ENCODE results near the gene GAPVD1.
"Not testable (repeated sequence)": the region's sequence is repeated elsewhere in the genome, so short reads cannot be mapped to it uniquely, and the experiment has no call there.

GAPVD1 gene

DNA sequence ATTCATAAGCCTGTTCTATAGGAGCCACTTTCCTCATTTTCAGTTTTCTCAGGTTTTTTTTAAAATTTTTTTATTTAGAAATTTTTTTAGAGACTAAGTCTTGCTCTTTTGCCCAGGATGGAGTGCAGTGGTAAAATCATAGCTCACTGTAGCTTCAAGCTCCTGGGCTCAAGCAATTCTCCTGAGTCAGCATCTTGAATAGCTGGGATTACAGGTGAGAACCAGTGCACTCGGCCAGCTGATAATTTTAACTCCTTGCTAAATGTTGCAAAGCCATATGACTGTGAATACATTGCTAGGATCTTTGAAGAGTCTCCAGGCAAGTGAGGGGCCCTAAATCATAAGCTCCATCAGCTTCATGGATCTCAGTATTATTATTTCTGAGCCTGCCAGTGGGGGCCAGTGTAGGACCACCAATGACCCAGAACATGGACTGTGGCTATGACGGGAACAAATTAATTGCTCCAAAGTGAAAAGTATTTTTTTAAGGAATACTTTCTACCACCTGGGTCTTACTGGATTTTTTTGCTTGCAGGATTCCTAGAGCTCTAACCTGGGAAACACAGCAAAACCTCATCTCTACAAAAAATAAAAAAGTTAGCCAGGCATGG is 5.7 kb upstream of the GAPVD1 start:
- no peak for DNase-seq (ENCODE audit: low spot score)

DNA sequence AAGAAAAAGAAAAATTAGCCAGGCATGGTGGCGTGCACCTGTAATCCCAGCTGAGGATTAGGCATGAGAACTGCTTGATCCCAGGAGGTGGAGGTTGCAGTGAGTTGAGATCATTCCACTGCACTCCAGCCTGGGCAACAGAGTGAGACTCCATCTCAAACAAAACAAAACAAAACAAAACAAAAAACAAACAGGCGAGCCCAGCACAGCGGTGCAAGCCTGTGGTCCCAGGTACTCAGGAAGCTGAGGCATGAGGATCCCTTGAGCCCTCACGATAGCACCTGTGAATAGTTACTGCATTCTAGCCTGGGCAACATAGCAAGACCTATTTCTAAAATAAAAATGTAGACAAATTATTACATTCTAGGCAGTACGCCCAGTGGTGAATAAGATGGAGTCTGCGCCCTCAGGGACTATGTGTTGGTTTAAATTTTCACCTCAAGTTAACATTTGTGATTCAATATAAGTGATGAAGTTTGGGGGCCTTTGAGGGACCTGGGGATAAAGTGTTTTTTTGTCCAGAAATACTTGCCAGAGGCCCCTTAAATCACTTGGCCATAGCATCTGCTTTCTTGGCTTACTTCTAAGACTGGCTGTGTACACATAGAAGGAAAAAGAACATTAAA is 3.4 kb upstream of the GAPVD1 start:
- no peak for DNase-seq (ENCODE audit: low spot score)

GRCh38 chr9:125258832-125259534 is 2.6 kb upstream of the GAPVD1 start:
- no peak for DNase-seq (ENCODE audit: low spot score)

DNA sequence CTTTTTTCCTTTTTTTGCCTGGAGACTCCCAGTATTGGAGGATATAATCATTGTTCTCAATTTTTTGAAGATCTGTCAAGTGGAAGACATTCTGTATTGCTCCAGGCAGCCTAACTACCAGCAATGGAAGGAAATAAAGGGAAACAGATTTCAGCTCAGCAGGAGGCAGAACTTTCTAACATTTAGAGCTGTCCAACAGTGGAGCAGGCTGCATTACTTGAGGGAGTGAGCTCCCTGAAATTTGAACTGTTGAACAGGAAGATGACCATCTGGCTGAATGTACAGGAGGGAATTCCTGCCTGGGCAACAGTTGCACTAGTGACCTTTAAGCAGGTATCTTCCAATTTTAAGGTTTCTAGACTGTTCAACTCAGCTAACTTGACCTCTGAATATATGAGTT is 1.1 kb upstream of the GAPVD1 start:
- no peak for DNase-seq (ENCODE audit: low spot score)

GRCh38 chr9:125262294-125262991 is 817 bp downstream of the GAPVD1 start:
- no peak for DNase-seq (ENCODE audit: low spot score)

DNA sequence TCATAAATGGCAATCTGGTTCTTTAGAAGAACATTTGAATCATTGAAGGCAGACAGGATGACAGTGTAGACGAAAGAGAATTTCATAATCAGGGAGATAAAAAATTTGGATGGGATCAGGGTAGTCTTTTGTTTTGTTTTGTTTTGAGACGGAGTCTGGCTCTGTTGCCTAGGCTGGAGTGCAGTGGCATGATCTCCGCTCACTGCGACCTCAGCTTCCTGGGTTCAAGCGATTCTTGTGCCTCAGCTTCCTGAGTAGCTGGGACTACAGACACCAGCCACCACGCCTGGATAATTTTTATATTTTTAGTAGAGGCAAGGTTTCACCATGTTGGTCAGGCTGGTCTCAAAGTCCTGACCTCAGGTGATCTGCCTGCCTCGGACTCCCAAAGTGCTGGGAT is 2.4 kb downstream of the GAPVD1 start:
- not testable (repeated sequence) for DNase-seq (ENCODE audit: low spot score)

DNA sequence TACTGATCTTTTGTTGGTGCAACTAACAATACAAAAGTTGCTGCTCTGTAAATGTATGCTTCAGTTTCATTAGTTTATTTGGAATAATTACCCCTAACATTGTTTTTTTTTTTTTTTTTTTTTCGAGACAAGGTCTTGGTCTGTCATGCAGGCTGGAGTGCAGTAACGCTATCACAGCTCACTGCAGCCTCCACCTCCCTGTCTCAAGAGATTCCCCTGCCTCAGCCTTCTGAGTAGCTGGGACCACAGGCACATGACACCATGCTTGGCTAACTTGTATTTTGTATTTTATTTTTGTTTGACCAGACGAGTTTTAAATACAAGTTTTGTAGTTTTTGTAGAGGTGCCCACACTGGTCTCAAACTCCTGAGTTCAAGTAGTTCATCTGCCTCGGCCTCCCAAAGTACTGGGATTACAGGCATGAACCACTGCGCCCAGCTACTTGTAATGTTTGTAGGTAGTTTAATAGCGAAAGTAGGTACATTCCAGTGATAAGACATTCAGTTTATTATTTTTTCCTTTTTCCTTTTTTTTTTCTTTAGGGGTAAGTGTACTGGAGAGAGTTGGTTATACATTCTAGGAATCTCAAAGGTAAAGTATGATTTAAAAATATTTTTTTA is 6.9 kb downstream of the GAPVD1 start:
- no peak for DNase-seq (ENCODE audit: low spot score)

- no peak for DNase-seq (ENCODE audit: low spot score)
These were observed 7.4 kb downstream of the GAPVD1 start for GRCh38 chr9:125269014-125269397.

GRCh38 chr9:125271081-125271480 is 9.5 kb downstream of the GAPVD1 start:
- DNase-seq (ENCODE audit: low spot score) = no peak

GRCh38 chr9:125272697-125273096 is 11.1 kb downstream of the GAPVD1 start:
- DNase-seq (ENCODE audit: low spot score) = no peak

DNA sequence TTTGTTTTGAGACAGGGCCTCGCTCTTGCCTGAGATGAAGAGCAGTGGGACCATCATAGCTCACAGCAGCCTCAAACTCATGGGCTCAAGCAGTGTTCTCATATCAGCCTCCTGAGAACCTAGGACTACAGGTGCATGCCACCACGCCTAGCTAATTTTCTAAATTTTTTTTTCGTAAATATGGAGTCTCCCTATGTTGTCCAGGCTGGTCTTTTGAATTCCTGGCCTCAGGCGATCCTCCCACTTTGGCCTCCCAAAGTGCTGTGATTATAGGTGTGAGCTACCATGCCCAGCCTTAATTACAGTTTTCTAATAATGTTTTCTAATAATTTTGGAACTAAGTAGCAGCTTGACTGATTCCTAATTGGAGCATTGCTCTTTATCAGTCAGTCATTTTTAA is 15.1 kb downstream of the GAPVD1 start:
- DNase-seq (ENCODE audit: low spot score) = no peak

- no peak for DNase-seq (ENCODE audit: low spot score)
These were observed 15.8 kb downstream of the GAPVD1 start for GRCh38 chr9:125277411-125277810.

- no peak for DNase-seq (ENCODE audit: low spot score)
These were observed 19.3 kb downstream of the GAPVD1 start for GRCh38 chr9:125280945-125281344.

DNA sequence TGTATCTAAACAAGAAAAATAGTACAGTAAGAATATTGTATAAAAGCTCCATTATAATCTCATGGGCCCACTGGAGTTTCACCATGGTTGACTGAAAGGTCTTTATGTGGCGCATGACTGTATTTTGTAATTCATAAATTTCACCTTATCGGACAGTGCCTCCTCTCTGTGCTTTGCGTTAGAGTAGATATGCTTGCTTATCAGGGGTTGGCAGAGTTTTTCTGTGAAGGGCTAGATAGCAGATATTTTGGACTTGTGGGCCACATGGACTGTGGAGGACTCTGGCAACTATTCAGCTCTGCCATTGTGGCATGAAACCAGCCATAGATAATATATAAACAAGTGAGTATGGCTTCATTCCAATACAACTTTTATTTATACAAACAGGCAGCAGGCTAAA is 23.2 kb downstream of the GAPVD1 start:
- DNase-seq (ENCODE audit: low spot score) = no peak

DNA sequence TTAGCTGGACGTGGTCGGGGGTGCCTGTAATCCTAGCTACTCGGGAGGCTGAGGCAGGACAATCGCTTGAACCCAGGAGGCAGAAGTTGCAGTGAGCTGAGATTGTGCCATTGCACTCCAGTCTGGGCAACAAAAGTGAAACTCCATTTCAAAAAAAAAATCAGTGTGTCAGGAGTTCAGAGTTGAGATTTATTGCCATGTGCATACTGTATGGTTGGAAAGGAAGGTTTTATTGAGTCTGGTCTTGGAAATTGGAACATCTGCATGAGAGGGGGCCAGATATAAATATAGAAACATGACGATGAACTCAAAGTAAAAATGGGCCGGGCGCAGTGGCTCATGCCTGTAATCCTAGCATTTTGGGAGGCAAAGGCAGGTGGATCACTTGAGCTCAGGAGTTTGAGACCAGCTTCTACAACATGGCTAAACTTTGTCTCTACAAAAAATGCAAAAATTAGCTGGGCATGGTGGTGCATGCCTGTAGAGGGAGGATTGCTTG is 25.4 kb downstream of the GAPVD1 start:
- DNase-seq (ENCODE audit: low spot score) = not testable (repeated sequence)

- DNase-seq (ENCODE audit: low spot score) = peak; percentile 11
These were observed 31.5 kb downstream of the GAPVD1 start for GRCh38 chr9:125293134-125293533.

DNA sequence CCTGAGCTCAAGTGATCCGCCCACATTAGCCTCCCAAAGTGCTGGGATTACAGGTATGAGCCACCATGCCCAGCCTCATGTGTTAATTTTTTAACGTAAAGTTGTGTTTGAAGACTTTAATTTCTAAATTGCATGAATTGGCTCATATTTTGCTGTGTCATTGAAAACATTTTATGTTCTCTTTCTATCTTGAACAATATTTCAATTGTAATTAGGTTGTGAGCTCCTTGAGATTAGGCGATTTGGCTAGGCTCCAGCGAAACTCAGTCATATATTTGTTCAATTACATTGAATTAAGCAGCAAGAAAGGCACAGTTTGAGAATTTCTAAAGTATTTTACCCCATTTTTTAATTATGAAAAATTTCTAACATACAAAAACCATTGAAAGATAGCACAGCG is 34.0 kb downstream of the GAPVD1 start:
- no peak for DNase-seq (ENCODE audit: low spot score)

- DNase-seq (ENCODE audit: low spot score) = no peak
These were observed 35.3 kb downstream of the GAPVD1 start for GRCh38 chr9:125296843-125297372.

- no peak for DNase-seq (ENCODE audit: low spot score)
These were observed 36.3 kb downstream of the GAPVD1 start for GRCh38 chr9:125297917-125298316.

DNA sequence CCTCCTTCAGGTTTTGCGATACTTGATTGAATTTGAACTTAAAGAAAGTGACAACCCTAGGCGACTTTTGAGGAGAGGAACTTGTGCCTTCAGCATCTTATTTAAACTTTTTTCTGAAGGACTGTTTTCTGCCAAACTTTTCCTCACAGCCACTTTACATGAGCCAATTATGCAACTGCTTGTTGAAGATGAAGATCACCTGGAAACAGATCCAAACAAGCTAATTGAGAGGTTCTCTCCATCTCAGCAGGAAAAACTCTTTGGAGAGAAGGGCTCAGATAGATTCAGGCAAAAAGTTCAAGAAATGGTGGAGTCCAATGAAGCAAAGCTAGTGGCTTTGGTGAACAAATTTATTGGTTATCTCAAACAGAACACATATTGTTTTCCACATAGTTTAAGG is 40.6 kb downstream of the GAPVD1 start:
- no peak for DNase-seq (ENCODE audit: low spot score)

- DNase-seq (ENCODE audit: low spot score) = no peak
These were observed 42.6 kb downstream of the GAPVD1 start for GRCh38 chr9:125304273-125304672.

DNA sequence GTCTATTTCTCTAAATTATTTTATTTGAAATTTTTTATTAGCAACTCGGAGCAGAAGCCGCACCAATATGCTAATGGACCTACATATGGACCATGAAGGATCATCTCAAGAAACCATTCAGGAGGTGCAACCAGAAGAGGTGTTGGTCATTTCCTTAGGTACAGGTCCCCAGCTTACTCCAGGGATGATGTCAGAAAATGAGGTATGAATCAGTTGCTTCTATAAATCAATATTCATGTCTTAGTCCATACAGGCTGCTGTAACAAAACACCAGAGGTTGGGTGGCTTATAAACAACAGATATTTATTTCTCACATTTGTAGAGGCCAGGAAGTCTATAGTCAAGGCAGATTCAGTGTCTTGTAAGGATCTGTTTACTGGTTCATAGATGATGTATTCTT is 50.8 kb downstream of the GAPVD1 start:
- DNase-seq (ENCODE audit: low spot score) = no peak
